Immature natural killer cell (primary cell): ENCODE measurements around the gene GTF2H4. TPM values are rescaled to one million over a fixed set of nuclear protein-coding genes. Genes with fewer than 3 reads are reported as not detected.

Experiments used
- DNase-seq, 3 donors: peaks; one replicate each; pipeline ENCODE4 v3.0.0; 2022; ENCODE audit warnings: mixed read lengths in 1 of 3
- H3K27ac Mint-ChIP-seq, 6 donors: one replicate each; pipeline ENCODE4 v1.8.0; 2020; ENCODE audit warnings: mixed read lengths in 6 of 6, mild to moderate bottlenecking in 5 of 6, inconsistent platforms in 4 of 6, moderate library complexity in 3 of 6
- H3K27me3 Mint-ChIP-seq, 3 donors: one replicate each; pipeline ENCODE4 v1.8.0; 2020 to 2021; ENCODE audit warnings: low read depth in 3 of 3, mild to moderate bottlenecking in 3 of 3, mixed read lengths in 3 of 3, moderate library complexity in 3 of 3, inconsistent platforms in 1 of 3
- H3K36me3 Mint-ChIP-seq, 3 donors: one replicate each; pipeline ENCODE4 v1.8.0; 2020; ENCODE audit warnings: mixed read lengths in 3 of 3, inconsistent platforms in 2 of 3, mild to moderate bottlenecking in 2 of 3
- H3K4me1 Mint-ChIP-seq, 2 donors: one replicate each; pipeline ENCODE4 v1.8.0; 2020; ENCODE audit warnings: inconsistent platforms in 2 of 2, mild to moderate bottlenecking in 2 of 2, mixed read lengths in 2 of 2, moderate library complexity in 1 of 2
- H3K4me3 Mint-ChIP-seq, 5 donors: one replicate each; pipeline ENCODE4 v1.8.0; 2020; ENCODE audit warnings: mild to moderate bottlenecking in 5 of 5, mixed read lengths in 5 of 5, inconsistent platforms in 3 of 5, moderate library complexity in 3 of 5
- H3K9me3 Mint-ChIP-seq, 6 donors: one replicate each; pipeline ENCODE4 v1.8.0; 2020; ENCODE audit warnings: mild to moderate bottlenecking in 6 of 6, mixed read lengths in 6 of 6, inconsistent platforms in 4 of 6, moderate library complexity in 3 of 6
- polyA plus RNA-seq, 3 donors: library from polyadenylated mRNA; unstranded; fragments of 300-500 nt; fragmentation: Illumina TruSeq; gene quantifications; one replicate each; pipeline ENCODE4 v1.2.3, GENCODE V29; 2021

Gene GTF2H4
- polyA plus RNA-seq, 3 donors from 2014 or later, result 6.3 to 10.2 TPM; not detected in 1

- no peaks in the 10 kb centered on the region for H3K4me1 Mint-ChIP-seq
- H3K27ac Mint-ChIP-seq, result no peak overlapping the region
- no peak for DNase-seq
Observed at GRCh38 chr6:30947231-30947630, 39.2 kb downstream of the GTF2H4 start.

GRCh38 chr6:30948811-30949210 lies 40.8 kb downstream of the GTF2H4 start:
- Mint-ChIP-seq H3K27me3 (peaks cover 21 to 28% (median 21%) of the 10 kb centered on the region in 3 donors), H3K27ac (no peak overlapping the region), H3K36me3 (no peaks in the 10 kb centered on the region), H3K4me1 (no peaks in the 10 kb centered on the region), H3K9me3 (peaks cover 0 to 4% (median 0%) of the 10 kb centered on the region in 6 donors), H3K4me3 (no peak overlapping the region)
- no peak for DNase-seq

More at GRCh38 chr6:30947231-30947630, 39.2 kb downstream of the GTF2H4 start:
- Mint-ChIP-seq H3K4me3 (no peak overlapping the region), H3K27me3 (peaks cover 16 to 31% (median 20%) of the 10 kb centered on the region in 3 donors), H3K9me3 (no peaks in the 10 kb centered on the region), H3K36me3 (no peaks in the 10 kb centered on the region)

- peaks cover 15 to 26% (median 24%) of the 10 kb centered on the region in 3 donors for H3K27me3 Mint-ChIP-seq
Observed at GRCh38 chr6:30951907-30952469, 44.0 kb downstream of the GTF2H4 start.

GRCh38 chr6:30954631-30955366 lies 46.8 kb downstream of the GTF2H4 start:
- no peaks in the 10 kb centered on the region for H3K36me3 Mint-ChIP-seq
- H3K9me3 Mint-ChIP-seq, result peaks cover 0 to 7% (median 0%) of the 10 kb centered on the region in 6 donors
- H3K4me1 Mint-ChIP-seq, result peaks cover 13 to 17% of the 10 kb centered on the region in 2 donors
- no peak for DNase-seq
- peaks cover 17 to 32% (median 25%) of the 10 kb centered on the region in 3 donors for H3K27me3 Mint-ChIP-seq
- peak overlapping the region in 4 of 6 donors; percentile 35 to 79 (median 51) for H3K27ac Mint-ChIP-seq
- peak overlapping the region; percentile 57 to 89 (median 81) for H3K4me3 Mint-ChIP-seq

More at GRCh38 chr6:30951907-30952469, 44.0 kb downstream of the GTF2H4 start:
- Mint-ChIP-seq H3K4me1 (peaks cover 13 to 17% of the 10 kb centered on the region in 2 donors), H3K9me3 (peaks cover 0 to 4% (median 0%) of the 10 kb centered on the region in 6 donors), H3K4me3 (no peak overlapping the region), H3K36me3 (no peaks in the 10 kb centered on the region), H3K27ac (no peak overlapping the region)
- no peak for DNase-seq

GRCh38 chr6:30955367-30956042 lies 47.5 kb downstream of the GTF2H4 start:
- H3K4me3 Mint-ChIP-seq, result peak overlapping the region; percentile 69 to 90 (median 83)
- H3K27ac Mint-ChIP-seq, result peak overlapping the region in 4 of 6 donors; percentile 35 to 84 (median 51)
- H3K27me3 Mint-ChIP-seq, result peaks cover 17 to 31% (median 22%) of the 10 kb centered on the region in 3 donors
- peaks cover 13 to 17% of the 10 kb centered on the region in 2 donors for H3K4me1 Mint-ChIP-seq
- peak; percentile 32 to 69 (median 37) for DNase-seq
- no peaks in the 10 kb centered on the region for H3K36me3 Mint-ChIP-seq
- peaks cover 0 to 7% (median 0%) of the 10 kb centered on the region in 6 donors for H3K9me3 Mint-ChIP-seq

GRCh38 chr6:30957716-30958115 lies 49.7 kb downstream of the GTF2H4 start:
- peak overlapping the region in 1 of 6 donors; percentile 23 for H3K27ac Mint-ChIP-seq
- H3K4me1 Mint-ChIP-seq, result peaks cover 16 to 17% of the 10 kb centered on the region in 2 donors
- peaks cover 0 to 3% (median 0%) of the 10 kb centered on the region in 6 donors for H3K9me3 Mint-ChIP-seq
- DNase-seq, result no peak
- peaks cover 14 to 29% (median 16%) of the 10 kb centered on the region in 3 donors for H3K27me3 Mint-ChIP-seq
- no peak overlapping the region for H3K4me3 Mint-ChIP-seq
- no peaks in the 10 kb centered on the region for H3K36me3 Mint-ChIP-seq

- no peak overlapping the region for H3K27ac Mint-ChIP-seq
- no peaks in the 10 kb centered on the region for H3K36me3 Mint-ChIP-seq
- H3K4me1 Mint-ChIP-seq, result peaks cover 31 to 34% of the 10 kb centered on the region in 2 donors
- H3K9me3 Mint-ChIP-seq, result peaks cover 0 to 7% (median 0%) of the 10 kb centered on the region in 6 donors
- H3K27me3 Mint-ChIP-seq, result peaks cover 17 to 37% (median 26%) of the 10 kb centered on the region in 3 donors
- no peak overlapping the region for H3K4me3 Mint-ChIP-seq
- DNase-seq, result no peak
Observed at GRCh38 chr6:30960907-30961673, 53.1 kb downstream of the GTF2H4 start.

GRCh38 chr6:30962716-30963115 lies 54.7 kb downstream of the GTF2H4 start:
- H3K36me3 Mint-ChIP-seq, result no peaks in the 10 kb centered on the region
- no peak overlapping the region for H3K27ac Mint-ChIP-seq
- peak overlapping the region in 1 of 5 donors; percentile 17 for H3K4me3 Mint-ChIP-seq
- H3K27me3 Mint-ChIP-seq, result peaks cover 15 to 32% (median 25%) of the 10 kb centered on the region in 3 donors
- H3K4me1 Mint-ChIP-seq, result peaks cover 29 to 37% of the 10 kb centered on the region in 2 donors
- peaks cover 0 to 7% (median 0%) of the 10 kb centered on the region in 6 donors for H3K9me3 Mint-ChIP-seq
- no peak for DNase-seq

- H3K4me3 Mint-ChIP-seq, result peak overlapping the region in 3 of 5 donors; percentile 13 to 70 (median 33)
- H3K27ac Mint-ChIP-seq, result peak overlapping the region in 1 of 6 donors; percentile 59
- peaks cover 29 to 37% of the 10 kb centered on the region in 2 donors for H3K4me1 Mint-ChIP-seq
- H3K27me3 Mint-ChIP-seq, result peaks cover 15 to 34% (median 23%) of the 10 kb centered on the region in 3 donors
- H3K36me3 Mint-ChIP-seq, result no peaks in the 10 kb centered on the region
- no peak for DNase-seq
- H3K9me3 Mint-ChIP-seq, result peaks cover 0 to 5% (median 0%) of the 10 kb centered on the region in 6 donors
Observed at GRCh38 chr6:30963641-30964040, 55.6 kb downstream of the GTF2H4 start.

Other genes with a start within 250 kb of the GTF2H4 start
- 10 to 100 TPM; 13.6 to 33.9 (median 14.4) TPM for gene DHX16, start 235.2 kb upstream of the GTF2H4 start, polyA plus RNA-seq
- 100 to 1,000 TPM; 178 to 308 (median 245) TPM for gene PPP1R18, start 221.6 kb upstream of the GTF2H4 start, polyA plus RNA-seq
- gene NRM, start 217.2 kb upstream of the GTF2H4 start, polyA plus RNA-seq, result 10 to 100 TPM in 1 of 3 donors, 1 to 10 TPM in 2; 6.7 to 20.1 (median 8.4) TPM
- 10 to 100 TPM in 1 of 3 donors, 1 to 10 TPM in 1, not detected in 1; 3.0 to 16.5 TPM for gene MDC1, start 190.9 kb upstream of the GTF2H4 start, polyA plus RNA-seq
- 100 to 1,000 TPM in 1 of 3 donors, 10 to 100 TPM in 2; 80.8 to 215 (median 84.0) TPM for gene TUBB, start 187.9 kb upstream of the GTF2H4 start, polyA plus RNA-seq
- gene FLOT1, start 165.5 kb upstream of the GTF2H4 start, polyA plus RNA-seq, result 100 to 1,000 TPM; 148 to 214 (median 174) TPM
- 1 to 10 TPM; 1.0 to 2.7 (median 1.6) TPM for gene IER3, start 163.7 kb upstream of the GTF2H4 start, polyA plus RNA-seq
- 1 to 10 TPM in 1 of 3 donors, under 1 TPM in 1, not detected in 1; 0.41 to 1.1 TPM for gene DDR1, start 23.7 kb upstream of the GTF2H4 start, polyA plus RNA-seq
- 10 to 100 TPM; 12.0 to 17.5 (median 12.6) TPM for gene VARS2, start 6.0 kb downstream of the GTF2H4 start, polyA plus RNA-seq
- not detected for gene SFTA2, start 24.0 kb downstream of the GTF2H4 start, polyA plus RNA-seq
- gene MUCL3, start 32.8 kb downstream of the GTF2H4 start, polyA plus RNA-seq, result not detected
- not detected for gene MUC21, start 75.5 kb downstream of the GTF2H4 start, polyA plus RNA-seq
- gene MUC22, start 102.3 kb downstream of the GTF2H4 start, polyA plus RNA-seq, result not detected
- gene C6orf15, start 204.4 kb downstream of the GTF2H4 start, polyA plus RNA-seq, result not detected
- not detected for gene PSORS1C1, start 206.6 kb downstream of the GTF2H4 start, polyA plus RNA-seq
- not detected for gene CDSN, start 212.2 kb downstream of the GTF2H4 start, polyA plus RNA-seq
- not detected for gene PSORS1C2, start 230.9 kb downstream of the GTF2H4 start, polyA plus RNA-seq
- 1 to 10 TPM in 2 of 3 donors, under 1 TPM in 1; 0.42 to 6.1 (median 4.8) TPM for gene CCHCR1, start 249.6 kb downstream of the GTF2H4 start, polyA plus RNA-seq